ENCODE results near the gene CORIN.

The CORIN gene, protein sequence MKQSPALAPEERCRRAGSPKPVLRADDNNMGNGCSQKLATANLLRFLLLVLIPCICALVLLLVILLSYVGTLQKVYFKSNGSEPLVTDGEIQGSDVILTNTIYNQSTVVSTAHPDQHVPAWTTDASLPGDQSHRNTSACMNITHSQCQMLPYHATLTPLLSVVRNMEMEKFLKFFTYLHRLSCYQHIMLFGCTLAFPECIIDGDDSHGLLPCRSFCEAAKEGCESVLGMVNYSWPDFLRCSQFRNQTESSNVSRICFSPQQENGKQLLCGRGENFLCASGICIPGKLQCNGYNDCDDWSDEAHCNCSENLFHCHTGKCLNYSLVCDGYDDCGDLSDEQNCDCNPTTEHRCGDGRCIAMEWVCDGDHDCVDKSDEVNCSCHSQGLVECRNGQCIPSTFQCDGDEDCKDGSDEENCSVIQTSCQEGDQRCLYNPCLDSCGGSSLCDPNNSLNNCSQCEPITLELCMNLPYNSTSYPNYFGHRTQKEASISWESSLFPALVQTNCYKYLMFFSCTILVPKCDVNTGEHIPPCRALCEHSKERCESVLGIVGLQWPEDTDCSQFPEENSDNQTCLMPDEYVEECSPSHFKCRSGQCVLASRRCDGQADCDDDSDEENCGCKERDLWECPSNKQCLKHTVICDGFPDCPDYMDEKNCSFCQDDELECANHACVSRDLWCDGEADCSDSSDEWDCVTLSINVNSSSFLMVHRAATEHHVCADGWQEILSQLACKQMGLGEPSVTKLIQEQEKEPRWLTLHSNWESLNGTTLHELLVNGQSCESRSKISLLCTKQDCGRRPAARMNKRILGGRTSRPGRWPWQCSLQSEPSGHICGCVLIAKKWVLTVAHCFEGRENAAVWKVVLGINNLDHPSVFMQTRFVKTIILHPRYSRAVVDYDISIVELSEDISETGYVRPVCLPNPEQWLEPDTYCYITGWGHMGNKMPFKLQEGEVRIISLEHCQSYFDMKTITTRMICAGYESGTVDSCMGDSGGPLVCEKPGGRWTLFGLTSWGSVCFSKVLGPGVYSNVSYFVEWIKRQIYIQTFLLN

DNA sequence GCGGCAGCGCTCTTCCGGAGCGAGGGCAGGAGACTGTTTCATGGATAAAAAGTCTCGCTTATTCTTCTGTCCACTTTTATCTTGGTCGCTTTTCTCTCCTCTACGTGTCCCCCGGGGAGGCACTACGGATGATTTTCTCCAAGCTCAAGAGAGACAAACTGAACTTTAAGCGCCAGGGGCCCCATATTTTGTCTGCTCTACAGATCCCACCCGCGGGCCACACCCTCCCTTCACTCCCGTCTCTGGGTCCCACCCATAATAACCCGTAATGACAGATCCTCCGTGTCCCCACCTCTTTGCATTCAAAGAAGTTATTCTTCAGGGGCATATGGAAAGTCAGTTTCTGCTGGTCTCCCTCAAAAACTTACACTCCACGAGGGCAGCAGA, at the start of gene CORIN:
Gene CORIN (minus strand): TSS at position 160 of the 387 bp plus-strand sequence. CDS start 118 bp downstream, at position 42.
- DNase-seq (ENCODE audit: low spot score): peak; percentile 20

DNA sequence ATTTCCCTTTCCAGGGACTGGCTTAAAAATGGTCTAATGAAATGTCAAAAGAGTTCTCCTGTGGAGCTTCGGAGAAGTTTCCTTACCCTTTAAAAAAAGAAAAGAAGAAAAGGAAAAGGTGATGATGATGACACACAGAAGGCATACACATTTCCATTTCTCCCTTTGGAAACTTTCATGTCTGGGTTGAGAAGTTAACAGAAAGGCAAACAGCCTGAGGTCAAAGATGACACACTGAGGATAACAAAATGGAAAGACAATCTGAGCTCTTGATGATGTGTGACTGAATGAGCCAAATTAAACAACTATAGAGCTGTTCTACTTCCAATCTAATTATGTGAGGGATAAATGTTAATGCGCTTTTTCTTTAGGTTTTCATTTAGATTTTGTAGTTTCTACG, 44.4 kb upstream of the CORIN start:
- no peak for DNase-seq (ENCODE audit: low spot score)

DNA sequence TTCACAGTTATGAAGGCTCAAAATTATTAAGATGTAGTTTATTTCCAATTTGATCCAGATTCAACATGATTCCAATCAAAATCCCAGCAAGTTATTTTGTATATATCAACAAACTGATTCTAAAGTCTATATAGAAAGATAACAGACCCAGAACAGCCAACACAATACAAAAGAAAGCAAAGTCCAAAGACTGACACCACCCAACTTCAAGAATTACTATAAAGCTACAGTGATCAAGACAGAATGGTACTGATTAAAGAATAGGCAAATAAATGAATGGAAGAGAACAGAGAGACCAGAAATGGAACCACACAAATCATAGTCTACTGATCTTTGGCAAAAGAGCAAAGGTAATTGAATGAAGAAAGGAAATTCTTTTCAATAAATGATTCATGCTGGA, 41.6 kb upstream of the CORIN start:
- no peak for DNase-seq (ENCODE audit: low spot score)

DNA sequence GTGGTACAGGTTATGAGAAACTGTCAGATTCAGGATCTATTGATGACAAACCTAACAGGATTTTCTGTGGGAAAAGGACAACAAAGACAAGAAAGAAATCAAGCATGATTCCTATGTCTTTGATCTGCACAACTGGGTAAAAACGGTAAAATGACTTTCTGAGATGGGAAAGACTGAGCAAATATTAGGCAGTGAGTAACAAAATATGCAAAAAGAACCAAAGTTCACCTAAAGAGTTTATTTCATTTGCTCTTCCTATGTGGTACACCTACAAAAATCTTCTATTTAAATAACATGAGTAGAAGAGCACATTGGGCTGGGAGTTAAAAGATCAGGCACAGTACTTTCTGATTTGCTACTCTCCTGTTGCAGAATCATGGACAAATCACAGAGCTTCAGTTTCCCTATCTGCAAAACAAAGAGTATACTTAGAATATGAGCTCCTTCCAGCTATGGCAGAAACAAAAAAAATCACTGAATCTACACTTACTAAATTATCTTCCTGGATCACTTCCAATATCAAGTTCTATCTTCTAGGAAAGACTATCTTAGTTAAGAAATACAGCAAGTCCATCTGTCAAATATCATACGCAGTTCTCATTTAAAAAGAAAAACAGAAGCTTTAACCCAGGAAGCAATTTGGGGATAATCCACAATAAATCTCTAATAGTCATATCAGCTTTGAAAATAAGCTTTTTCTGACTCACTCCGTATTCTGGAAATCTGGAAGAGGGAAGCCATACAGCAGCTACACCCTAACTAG, 39.1 kb upstream of the CORIN start:
- DNase-seq (ENCODE audit: low spot score): no peak

DNA sequence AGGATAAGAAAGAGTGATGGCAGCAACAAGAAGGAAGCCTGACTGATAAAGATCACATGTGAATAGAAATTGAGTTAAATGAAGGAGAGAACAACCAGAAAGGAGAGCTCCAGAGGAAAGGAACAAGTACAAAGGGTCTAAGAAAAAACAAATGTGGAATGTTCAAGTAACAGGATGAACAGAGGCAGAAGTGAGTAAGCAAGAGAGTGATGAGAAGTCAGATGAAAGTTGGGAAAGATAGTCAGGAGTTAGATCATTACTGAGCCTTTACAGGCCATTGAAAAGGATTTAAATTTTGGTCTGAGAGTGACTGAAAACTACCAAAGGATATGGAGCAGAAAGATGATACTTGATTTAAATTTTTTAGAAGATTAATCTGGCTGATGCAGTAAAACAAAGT, 38.4 kb upstream of the CORIN start:
- no peak for DNase-seq (ENCODE audit: low spot score)

DNA sequence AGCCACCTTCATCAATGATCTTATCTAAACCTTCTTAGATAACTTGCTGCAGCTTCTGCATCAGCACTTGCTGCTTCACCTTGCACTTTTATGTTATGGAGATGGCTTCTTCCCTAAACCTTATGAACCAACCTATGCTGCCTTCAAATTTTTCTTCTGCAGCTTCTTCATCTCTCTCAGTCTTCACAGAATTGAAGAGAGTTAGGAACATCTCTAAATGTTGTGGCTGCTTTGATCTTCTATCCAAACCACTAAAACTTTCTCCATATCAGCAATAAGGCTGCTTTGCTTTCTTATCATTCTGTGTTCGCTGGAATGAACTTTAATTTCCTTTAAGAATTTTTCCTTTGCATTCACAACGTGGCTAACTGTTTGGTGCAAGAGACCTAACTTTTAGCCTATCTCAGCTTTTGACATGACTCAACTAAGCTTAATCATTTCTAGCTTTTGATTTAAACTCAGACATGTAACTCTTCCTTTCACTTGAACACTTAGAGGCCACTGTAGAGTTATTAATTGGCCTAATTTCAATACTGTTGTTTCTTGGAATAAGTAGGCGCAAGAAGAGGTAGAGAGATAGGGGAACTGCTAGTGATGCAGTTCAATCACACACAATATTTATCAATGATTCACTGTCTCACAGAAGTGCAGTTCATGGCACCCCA, 36.1 kb upstream of the CORIN start:
- no peak for DNase-seq (ENCODE audit: low spot score)

DNA sequence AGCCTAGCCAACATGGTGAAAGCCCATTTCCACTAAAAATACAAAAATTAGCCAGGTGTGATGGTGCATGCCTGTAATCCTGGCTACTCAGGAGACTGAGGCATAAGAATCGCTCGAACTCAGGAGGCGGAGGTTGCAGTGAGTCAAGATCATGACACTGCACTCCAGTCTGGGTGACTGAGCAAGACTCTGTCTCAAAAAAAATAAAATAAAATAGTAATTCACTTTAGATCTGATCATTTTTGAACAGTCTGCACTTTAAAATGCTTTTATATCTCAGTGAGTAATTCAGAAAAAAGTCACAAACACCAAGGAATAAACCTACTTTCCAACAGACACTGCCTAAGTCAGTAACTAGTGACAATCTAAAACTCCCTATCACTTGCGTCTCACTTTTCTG, 25.6 kb upstream of the CORIN start:
- DNase-seq (ENCODE audit: low spot score): no peak

DNA sequence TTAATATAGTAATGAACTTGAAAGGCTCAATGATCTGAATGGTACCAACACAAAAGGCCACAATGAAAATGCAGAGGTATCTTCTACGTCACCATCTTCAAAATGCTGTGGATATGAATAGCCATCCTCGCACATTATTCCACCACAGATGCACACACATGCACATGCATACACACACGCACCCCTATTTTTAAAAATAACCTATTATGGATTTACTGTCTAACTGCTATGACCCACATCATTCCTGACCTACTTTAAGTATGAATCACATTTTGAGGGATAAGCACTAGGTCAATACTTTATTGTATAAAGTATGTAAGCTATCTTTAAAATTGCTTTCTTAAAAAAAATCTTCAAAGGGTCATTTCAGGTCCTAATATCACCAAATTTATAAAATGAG, 24.4 kb upstream of the CORIN start:
- no peak for DNase-seq (ENCODE audit: low spot score)

DNA sequence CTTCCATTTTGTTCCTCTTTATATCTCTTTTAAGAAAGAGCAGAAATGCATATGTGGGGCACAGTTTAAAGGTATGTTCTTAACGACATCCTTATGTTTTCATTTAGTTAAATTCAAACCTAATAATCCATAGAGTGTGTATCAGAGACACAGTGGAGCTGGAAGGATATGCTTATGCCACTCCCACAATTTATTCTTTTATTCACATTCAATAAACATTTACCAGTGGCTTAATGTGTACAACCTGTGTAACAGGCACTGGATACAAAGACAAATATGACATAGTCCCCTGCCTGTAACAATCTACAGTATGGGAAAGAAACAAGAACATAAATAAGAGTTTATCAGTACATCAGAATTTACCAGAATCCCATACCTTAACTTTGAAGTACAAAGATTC, 22.4 kb upstream of the CORIN start:
- DNase-seq (ENCODE audit: low spot score): no peak

DNA sequence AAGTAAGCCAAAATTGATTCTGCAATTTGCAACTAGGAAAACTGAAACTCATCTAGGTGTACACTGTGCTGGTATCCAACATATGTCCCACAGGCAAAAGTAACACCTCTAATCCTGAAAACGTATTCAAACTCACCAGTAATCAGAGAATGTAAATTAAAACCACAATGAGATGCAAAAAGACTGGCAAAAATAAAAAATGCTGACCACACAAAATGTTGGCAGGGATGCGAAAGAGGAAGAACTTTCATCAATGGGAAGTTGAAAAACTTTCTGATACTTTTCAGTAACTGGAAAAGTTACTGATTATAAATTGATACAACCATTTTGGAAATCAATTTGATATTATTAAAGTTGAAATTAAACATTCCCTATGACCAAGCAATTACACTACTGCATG, 20.1 kb upstream of the CORIN start:
- no peak for DNase-seq (ENCODE audit: low spot score)

DNA sequence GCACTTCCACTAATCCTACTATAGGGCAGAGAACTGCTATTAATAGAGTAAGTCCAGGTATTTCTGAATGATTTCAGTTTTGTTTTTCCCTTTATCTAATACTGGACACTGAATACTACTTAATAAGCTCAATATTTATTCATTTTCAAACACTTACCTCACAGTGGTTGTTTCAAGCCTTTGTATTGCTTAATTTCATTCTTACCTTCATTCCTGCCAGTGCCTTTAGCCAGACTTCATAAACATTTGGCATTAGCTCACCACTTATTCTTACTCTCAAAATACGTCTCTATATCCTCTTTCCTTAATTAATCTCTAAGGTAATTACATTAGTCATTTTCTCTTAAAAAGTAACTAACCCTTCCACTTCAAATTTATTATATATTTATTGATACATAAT, 18.8 kb upstream of the CORIN start:
- no peak for DNase-seq (ENCODE audit: low spot score)

DNA sequence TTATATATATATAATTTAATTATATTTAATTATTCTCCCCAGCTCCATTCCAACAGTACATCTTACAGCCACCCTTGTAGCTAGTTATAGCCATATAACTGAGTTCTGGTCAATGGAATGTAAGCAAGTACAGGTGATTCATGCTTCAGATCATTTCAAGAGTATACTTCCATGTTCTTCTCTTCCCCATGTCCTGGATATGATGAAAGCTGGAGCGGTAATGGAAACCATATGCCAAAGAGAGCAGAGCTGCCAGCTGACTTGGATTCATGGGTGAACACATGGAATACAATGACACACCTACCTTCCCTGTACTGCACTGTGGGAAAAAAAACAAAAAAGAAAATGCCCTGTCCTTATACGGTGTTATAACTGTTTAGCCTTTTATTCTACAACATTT, 17.5 kb upstream of the CORIN start:
- DNase-seq (ENCODE audit: low spot score): no peak

DNA sequence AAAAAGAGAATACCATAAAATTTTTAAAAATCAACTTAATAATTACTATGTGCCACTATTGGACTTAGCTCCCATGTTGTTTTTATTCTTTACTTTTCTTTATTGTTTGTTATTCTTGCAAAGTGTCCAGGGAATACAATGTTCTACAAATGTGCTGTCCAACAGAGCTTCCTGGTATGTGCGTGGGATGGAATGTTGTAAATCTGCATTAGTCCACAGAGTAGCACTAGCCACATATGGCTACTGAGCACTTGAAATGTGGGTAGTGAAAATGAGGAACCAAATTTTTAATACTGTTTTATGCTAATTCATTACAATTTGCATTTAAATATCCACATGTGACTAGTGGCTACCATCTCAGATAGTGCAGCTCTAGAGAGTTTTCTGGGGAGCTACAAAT, 14.3 kb upstream of the CORIN start:
- DNase-seq (ENCODE audit: low spot score): no peak

DNA sequence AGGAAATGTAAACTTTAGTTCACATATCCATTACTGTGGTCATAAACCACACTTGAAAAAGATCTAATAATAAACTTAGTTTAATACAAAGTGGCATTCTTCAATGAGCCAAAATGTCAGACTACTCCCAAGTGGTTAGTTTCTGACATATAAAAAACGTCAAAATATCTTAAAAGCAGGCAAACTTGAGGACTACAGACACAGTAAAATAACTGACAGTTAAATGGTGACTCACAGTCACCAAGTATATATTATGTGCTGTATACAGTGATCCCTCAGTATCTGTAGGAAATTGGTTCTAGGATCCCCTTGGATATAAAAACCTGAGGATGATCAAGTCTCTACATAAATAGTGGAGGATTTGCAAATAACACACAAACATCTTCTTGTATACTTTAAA, 11.6 kb upstream of the CORIN start:
- no peak for DNase-seq (ENCODE audit: low spot score)

DNA sequence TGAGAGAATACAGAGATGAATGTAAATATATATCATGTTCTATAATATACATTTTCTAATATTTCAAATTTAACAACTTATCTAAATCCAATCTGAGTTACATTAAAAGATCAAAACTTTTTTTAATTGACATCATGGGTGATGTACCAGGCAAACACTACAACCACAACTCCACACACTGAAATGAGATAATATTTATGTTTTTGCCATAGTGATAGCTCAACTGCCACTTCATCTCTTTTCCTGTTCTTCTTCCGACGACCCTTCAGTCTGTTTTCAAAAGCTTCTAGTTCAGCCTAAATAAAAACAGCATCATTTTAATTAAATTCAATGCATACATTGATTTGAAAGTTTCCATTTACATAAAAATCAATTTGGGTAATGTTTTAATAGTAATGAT, 10.2 kb upstream of the CORIN start:
- DNase-seq (ENCODE audit: low spot score): no peak

DNA sequence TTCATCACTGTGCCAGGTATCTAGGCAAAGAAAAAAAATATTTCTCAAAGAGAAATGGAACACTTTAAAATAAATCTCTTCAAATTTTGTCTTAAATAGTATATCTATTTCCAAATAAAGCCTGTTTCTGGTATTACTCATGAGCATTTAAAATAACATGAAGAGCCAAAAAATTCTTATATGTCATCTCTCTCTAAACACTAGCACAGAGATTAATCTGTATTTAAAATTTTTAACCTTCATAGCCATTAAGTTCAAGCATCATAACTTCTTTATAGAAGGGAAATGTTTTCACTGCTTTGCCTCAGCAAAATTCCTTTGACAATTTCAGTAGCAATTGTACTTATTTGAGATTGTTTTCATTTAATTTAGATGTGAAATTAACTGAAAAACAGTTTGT, 5.1 kb upstream of the CORIN start:
- DNase-seq (ENCODE audit: low spot score): no peak

DNA sequence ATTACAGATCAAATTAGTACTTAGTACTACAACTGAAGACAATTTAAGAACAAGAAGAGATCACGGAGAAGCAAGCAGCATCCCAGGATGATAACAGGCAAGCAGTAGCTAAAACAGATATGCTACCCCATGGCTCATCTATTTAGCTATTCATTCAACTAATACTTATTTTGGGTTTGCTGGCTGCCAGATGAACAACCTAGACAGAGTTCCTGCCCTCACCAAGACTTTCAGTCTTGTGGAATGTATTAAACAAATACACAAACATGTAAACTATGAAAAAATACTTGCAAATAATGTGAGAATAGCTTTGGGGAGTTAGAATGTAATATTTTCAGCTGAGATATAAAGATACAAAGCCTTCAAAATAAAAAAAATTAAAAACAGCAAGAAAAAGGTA, 2.4 kb upstream of the CORIN start:
- DNase-seq (ENCODE audit: low spot score): no peak

DNA sequence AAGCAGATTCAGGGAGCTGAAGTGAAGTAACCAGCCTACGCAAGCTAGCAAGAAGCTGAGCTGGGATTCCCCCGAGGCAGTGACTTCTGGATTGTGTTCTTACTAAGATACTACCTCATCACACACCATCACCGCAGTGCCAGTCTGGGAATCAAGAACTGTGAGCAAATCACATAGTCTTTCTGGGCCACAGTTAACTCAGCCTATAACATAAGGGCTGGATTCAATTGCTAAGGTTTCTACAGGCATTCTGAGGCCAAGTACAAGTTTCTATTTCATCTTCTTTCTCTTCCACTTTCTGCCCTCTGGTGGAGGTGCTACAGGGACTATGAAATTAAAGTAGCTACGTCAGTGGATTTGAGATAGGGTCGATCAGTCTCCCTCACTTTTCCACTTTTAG, 1.4 kb upstream of the CORIN start:
- no peak for DNase-seq (ENCODE audit: low spot score)

DNA sequence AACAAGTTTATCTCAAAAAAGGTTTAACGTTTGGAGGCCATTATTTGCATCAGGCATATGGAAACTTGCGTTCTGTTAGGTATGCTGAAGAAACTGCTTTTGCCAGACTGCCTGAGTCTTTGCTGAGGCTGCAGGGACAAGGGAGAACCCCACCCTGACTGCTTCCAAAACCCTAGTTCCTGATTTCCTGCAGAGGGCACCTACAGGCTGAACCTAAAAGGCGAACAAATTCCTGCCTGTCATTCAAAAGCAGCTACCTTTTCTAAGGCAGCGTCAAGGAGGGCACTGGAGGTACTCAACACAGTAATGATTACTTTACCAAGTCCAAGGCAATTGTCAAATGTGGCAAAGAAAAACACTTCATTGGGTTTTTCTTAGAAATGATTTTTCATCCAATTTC, 578 bp upstream of the CORIN start:
- DNase-seq (ENCODE audit: low spot score): no peak

DNA sequence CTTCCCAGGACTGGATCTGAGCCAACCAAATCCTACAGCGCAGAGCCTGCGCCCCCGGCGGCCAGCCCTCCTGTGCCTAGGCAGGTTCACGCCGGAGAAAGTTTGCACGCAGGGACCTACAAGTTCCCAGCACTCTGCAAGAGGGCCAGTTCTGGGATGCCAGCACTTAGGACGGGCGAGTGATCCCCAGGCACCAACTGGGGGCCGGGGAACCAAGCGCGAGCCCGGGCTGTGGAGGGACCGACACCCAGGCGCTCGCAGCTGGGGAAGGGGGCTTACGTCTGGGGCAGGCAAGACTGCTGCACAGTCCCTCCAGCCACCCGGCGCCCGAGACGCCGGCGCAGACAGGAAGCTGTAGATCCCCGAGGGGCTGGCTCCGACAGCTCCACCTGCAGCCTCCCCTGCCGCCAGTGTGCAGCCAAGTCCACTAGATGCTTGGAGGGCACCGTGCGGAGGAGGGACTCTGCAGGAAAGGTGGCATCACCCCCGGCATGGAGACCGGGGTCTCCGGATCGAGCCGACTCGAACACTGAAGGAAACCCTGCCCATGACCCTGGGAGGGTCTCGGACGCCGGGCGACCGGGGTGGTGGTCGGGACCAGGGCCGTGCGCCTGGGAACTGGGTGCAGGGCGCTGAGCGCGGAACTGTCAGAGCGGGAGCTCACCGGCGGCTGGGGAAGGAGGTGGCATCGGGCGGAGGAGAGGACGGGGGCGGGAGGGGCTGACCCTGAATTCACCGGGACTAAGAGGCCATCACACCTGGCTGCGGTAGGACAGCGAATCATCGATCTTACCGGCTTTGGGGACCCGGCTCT, 566 bp downstream of the CORIN start:
- DNase-seq (ENCODE audit: low spot score): peak; percentile 63

DNA sequence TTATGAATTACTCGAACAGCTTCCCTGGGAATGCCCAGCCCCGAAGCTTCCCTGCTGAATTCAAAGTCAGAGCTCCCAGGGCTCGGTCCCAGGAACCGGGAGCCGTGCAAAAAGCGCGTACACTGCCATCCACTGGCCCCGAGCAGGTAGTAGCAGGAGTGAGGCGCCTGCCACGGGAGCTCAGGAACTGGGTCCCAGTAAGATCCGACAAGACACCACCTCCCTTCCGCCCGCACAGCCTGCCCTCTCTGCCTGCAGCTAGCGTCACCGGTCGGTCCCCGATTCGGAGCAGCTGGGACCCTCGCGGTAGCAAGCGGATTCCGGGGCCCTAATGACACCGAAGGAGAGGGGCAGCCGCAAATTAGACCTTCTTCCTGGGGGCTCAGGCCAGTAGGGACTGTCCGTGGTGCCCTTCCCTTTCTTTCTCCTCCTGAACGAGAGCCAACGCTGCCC, 1.2 kb downstream of the CORIN start:
- peak; percentile 85 for DNase-seq (ENCODE audit: low spot score)
